IPS-15b (cell line): ENCODE data around the gene CHST11.

Experiments used
- H3K27me3 ChIP-seq: one replicate; pipeline ENCODE4 v1.6.1; 2013; ENCODE audit warnings: low read length; ENCODE audit not compliant: control insufficient read depth, insufficient read depth
- H3K36me3 ChIP-seq: one replicate; pipeline ENCODE4 v1.6.1; 2013; ENCODE audit warnings: low read length; ENCODE audit not compliant: control insufficient read depth, insufficient read depth
- H3K4me1 ChIP-seq: one replicate; pipeline ENCODE4 v1.6.1; 2013; ENCODE audit warnings: mild to moderate bottlenecking, low read length; ENCODE audit not compliant: control insufficient read depth, insufficient read depth
- H3K4me3 ChIP-seq: one replicate; pipeline ENCODE4 v1.5.1; 2013; ENCODE audit warnings: low read depth, low read length
- H3K9ac ChIP-seq: one replicate; pipeline ENCODE4 v1.6.1; 2013; ENCODE audit warnings: low read depth, mild to moderate bottlenecking, low read length
- H3K9me3 ChIP-seq: one replicate; pipeline ENCODE4 v1.6.1; 2013; ENCODE audit warnings: mild to moderate bottlenecking, low read length; ENCODE audit not compliant: control insufficient read depth, insufficient read depth

Gene CHST11

DNA sequence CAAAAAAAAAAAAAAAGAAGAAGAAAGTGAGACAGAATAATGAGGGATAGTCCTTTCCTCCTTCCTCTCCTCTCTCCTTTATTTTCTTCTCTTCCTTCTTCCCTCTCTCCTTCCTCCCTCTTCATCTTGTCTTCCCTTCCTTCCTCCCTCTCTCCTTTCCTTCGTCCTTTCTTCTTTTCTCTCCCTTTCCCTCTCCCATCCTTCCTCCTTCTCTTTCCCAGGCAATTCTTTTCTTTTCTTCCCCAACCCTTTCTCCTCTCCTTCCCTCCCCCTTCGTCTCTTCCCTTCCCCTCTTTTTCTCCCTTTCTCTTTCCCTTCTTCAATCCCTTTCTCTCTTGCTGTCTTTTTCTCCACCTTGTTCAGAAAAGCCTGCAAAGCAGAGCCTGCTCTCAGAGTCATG is 3.6 kb upstream of the CHST11 start:
- H3K36me3 ChIP-seq, result no peaks in the 10 kb centered on the region
- H3K9ac ChIP-seq, result no peak overlapping the region

DNA sequence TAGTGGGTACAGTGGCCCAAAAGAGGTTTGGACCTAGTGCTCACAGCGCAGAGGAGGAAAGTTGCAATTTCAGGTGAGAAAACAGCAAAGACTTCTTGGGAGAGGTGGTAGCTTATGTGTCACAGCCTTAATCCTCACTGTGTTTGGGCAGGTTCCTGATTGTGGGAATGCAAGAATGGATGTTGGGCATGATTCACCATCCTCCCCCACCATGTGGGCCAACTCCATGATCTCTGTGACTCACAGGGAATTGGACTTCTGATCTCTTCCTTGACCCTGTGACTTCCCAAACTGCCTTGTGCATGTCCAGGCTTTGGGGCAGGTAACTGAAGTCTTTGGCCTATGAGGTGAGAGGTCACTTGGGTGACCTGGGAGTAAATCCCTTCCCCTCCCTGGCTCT is 1.8 kb upstream of the CHST11 start:
- peaks cover 31% of the 10 kb centered on the region for H3K27me3 ChIP-seq
- peaks cover 11% of the 10 kb centered on the region for H3K4me1 ChIP-seq

More for the DNA sequence above, 3.6 kb upstream of the CHST11 start:
- Histone ChIP-seq H3K27me3 (peaks cover 19% of the 10 kb centered on the region), H3K9me3 (no peaks in the 10 kb centered on the region), H3K4me3 (no peak overlapping the region), H3K4me1 (no peaks in the 10 kb centered on the region)

GRCh38 chr12:104455578-104456416 is 951 bp upstream of the CHST11 start:
- Histone ChIP-seq H3K27me3 (peaks cover 31% of the 10 kb centered on the region), H3K9me3 (no peaks in the 10 kb centered on the region), H3K4me1 (peaks cover 12% of the 10 kb centered on the region), H3K36me3 (no peaks in the 10 kb centered on the region), H3K4me3 (peak overlapping the region; percentile 91), H3K9ac (peak overlapping the region; percentile 41)

More for the DNA sequence above, 1.8 kb upstream of the CHST11 start:
- Histone ChIP-seq H3K9ac (no peak overlapping the region), H3K4me3 (no peak overlapping the region), H3K9me3 (no peaks in the 10 kb centered on the region), H3K36me3 (no peaks in the 10 kb centered on the region)

DNA sequence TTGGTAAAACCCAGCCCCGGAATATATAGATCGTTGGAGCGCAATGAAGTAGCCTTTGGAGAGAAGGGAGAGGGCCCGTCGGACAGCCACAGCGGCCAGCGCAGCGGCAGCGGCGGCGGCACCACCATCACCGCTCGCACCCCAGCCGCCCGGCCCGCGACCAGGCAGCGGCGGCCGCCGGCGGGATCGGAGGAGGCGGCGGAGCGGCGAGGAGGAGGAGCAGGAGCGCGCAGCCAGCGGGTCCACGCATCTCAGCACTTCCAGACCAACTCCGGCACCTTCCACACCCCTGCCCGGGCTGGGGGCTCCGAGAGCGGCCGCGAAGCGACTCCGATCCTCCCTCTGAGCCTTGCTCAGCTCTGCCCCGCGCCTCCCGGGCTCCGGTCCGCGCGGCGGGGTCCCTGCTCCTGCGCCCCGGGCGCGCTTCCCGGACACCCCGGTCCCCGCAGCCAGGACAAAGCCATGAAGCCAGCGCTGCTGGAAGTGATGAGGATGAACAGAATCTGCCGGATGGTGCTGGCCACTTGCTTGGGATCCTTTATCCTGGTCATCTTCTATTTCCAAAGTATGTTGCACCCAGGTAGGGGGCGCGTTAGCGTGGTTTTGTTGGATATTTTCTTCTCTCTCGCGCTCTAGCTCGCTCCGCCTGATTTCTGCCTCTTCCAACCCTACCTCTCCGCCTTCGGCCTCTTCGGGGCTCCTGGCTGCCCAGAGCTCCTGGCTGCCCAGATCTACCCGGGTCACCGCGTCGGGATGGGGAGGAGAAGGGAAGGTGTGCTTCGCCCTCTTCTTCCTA is 400 bp downstream of the CHST11 start:
- peaks cover 20% of the 10 kb centered on the region for H3K4me1 ChIP-seq
- H3K9ac ChIP-seq, result peak overlapping the region; percentile 81
- no peaks in the 10 kb centered on the region for H3K9me3 ChIP-seq
- no peaks in the 10 kb centered on the region for H3K36me3 ChIP-seq
- peaks cover 31% of the 10 kb centered on the region for H3K27me3 ChIP-seq
- H3K4me3 ChIP-seq, result peak overlapping the region; percentile 91

DNA sequence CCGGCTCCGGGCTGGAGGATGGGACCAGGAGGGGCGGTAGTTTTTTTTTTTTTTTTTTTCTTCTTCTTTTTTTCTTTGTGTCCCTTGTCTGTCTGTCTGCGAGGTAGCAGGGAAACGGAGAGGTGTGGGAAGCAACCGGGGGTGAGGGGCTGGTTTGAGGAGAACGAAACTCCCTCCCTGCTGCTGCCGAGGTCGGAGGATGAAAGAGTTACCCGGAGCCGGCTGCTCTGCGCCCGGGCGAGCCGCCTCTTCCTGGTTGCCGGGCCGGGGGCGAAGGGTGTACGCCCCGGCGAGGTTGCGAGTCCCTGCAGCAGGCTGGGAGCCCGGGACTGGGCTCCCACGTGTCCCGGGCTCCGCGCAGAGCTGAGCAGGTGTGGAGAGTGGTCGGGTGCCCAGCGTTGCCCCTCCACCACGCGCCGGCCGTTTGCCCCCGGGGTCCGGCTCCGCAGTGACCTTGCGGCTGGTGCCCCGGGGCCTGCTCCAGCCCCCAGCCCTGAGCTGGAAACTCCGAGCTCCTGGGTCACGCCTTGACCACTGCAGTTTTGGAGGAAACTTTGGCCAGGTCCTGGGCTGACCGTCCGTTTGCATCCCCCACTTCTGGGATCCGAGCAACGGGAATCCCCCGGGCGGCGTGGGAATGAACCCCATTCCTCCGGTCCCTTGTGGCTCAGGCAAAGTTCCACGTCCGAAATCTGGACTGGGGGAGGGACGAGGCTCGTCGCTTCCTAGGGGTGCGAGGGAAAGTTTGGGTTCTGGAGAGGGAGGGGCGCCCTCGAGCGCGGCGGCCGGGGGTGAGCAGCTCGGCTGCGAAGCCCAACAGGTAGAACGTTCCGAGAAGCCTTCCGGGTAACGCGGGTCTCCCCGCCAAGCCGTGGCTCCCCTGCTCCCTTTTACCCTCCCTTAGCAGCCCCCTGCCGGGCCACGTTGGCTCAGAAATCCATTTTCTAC is 1.3 kb downstream of the CHST11 start:
- peaks cover 31% of the 10 kb centered on the region for H3K27me3 ChIP-seq
- H3K4me1 ChIP-seq, result peaks cover 20% of the 10 kb centered on the region
- H3K9ac ChIP-seq, result peak overlapping the region; percentile 81

DNA sequence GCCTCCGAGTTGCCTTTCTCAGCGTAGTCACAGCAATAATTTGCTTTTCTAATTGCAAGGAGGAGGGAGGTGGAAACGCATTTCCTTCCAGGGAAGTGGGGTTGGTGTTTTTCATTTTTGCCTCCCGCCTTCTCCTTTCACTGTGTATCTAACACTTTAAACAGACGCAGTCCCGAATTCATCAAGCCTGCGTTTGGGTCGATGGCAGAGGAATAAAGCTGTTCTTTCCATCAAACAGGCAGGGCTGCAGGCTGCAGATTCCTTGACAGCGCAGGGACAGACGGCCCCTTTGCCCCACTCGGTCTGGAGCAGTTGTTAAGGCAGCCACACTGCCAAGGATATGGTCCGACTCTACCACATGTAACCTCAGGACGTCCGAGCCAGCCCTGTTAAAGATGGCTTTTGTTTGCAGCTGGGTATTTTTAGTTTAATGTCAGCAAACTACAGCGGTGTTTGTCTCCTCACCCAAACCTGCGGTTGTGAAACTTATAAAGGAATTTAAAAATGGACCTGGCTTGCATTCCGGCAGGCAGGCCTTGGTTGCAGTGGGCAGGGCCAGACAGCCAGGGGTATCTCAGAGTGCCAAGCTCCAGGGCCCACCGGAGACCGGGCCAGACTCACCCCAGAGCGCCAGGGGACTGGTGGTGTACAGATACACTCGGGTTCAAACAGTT is 2.1 kb downstream of the CHST11 start:
- peak overlapping the region; percentile 91 for H3K4me3 ChIP-seq
- H3K27me3 ChIP-seq, result peaks cover 28% of the 10 kb centered on the region
- H3K9me3 ChIP-seq, result no peaks in the 10 kb centered on the region
- peaks cover 20% of the 10 kb centered on the region for H3K4me1 ChIP-seq
- no peaks in the 10 kb centered on the region for H3K36me3 ChIP-seq
- peak overlapping the region; percentile 81 for H3K9ac ChIP-seq

More for the DNA sequence above, 1.3 kb downstream of the CHST11 start:
- Histone ChIP-seq H3K9me3 (no peaks in the 10 kb centered on the region), H3K4me3 (peak overlapping the region; percentile 91), H3K36me3 (no peaks in the 10 kb centered on the region)

- Histone ChIP-seq H3K4me1 (peaks cover 20% of the 10 kb centered on the region), H3K9me3 (no peaks in the 10 kb centered on the region), H3K4me3 (peak overlapping the region; percentile 91), H3K27me3 (peaks cover 28% of the 10 kb centered on the region), H3K9ac (no peak overlapping the region), H3K36me3 (no peaks in the 10 kb centered on the region)
Measured at GRCh38 chr12:104459368-104459909, 2.7 kb downstream of the CHST11 start.

DNA sequence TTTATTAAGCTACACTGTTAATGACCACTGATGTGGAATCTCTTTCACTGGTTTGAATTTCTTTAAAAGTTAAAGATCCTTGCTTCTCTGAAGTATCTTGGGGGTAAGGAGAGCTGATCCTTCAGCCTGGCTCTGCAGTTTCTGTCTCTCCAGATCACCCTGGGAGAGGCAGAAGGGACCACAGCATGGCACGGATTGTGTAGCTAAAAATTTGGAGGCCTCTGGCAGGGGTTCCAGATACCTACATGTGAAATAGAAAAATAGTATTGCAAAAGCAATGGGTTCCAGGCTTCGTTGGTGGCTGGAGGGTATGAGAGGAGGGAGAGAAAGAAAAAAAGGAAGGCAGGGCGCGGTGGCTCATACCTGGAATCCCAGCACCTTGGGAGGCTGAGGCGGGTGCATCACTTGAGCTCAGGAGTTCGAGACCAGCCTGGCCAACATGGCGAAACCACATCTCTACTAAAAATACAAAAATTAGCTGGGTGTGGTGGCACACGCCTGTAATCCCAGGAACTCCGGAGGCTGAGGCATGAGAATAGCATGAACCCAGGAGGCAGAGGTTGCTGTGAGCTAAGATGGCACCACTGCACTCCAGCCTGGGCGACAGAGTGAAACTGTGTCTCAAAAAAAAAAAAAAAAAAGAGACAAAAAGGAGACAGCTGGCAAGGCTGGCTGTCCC is 3.4 kb downstream of the CHST11 start:
- H3K4me3 ChIP-seq, result no peak overlapping the region
- peaks cover 20% of the 10 kb centered on the region for H3K27me3 ChIP-seq
- no peaks in the 10 kb centered on the region for H3K36me3 ChIP-seq
- no peaks in the 10 kb centered on the region for H3K9me3 ChIP-seq
- no peak overlapping the region for H3K9ac ChIP-seq
- H3K4me1 ChIP-seq, result peaks cover 20% of the 10 kb centered on the region

GRCh38 chr12:104460973-104461698 is 4.4 kb downstream of the CHST11 start:
- Histone ChIP-seq H3K27me3 (peaks cover 12% of the 10 kb centered on the region), H3K4me1 (peaks cover 20% of the 10 kb centered on the region), H3K9me3 (no peaks in the 10 kb centered on the region), H3K4me3 (no peak overlapping the region), H3K36me3 (no peaks in the 10 kb centered on the region), H3K9ac (no peak overlapping the region)

DNA sequence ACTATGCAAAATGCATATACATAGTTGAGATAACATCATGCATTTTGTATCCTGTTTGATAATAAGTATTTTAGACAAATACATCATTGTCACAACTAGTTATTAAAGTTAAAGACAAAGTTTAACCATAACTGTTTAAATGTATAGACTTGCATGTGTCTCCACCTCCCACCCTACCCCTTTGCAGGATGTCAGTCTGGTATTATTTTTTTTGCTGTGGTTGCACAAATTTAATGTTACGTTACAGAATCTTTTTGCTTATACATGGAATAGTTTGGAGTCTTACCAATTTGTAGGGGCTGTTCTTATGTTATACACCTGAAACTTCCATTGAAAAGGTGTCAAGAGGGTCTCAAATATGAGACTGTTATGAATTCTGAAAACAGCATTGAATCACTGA is 5.6 kb downstream of the CHST11 start:
- H3K9ac ChIP-seq, result no peak overlapping the region
- no peaks in the 10 kb centered on the region for H3K9me3 ChIP-seq
- no peak overlapping the region for H3K4me3 ChIP-seq

More for the DNA sequence above, 5.6 kb downstream of the CHST11 start:
- peaks cover 12% of the 10 kb centered on the region for H3K27me3 ChIP-seq
- peaks cover 20% of the 10 kb centered on the region for H3K4me1 ChIP-seq
- H3K36me3 ChIP-seq, result no peaks in the 10 kb centered on the region
